H9 (cell line): ENCODE measurements around the gene TOP1. TPM values are rescaled to one million over a fixed set of nuclear protein-coding genes. Genes with fewer than 3 reads are reported as not detected.

Source experiments
- DNase-seq: peaks from one replicate; pipeline ENCODE4 v3.0.0-alpha.2; 2017
- H2AFZ ChIP-seq: one replicate; pipeline ENCODE4 v1.6.1; 2013; ENCODE audit warnings: mild to moderate bottlenecking, low read length, control low read depth, moderate library complexity
- H2AK5ac ChIP-seq: 2 replicates; pipeline ENCODE4 v1.6.1; 2013; ENCODE audit warnings: low read length, control low read depth, mixed read lengths; ENCODE audit not compliant: insufficient read length
- H2BK120ac ChIP-seq: one replicate; pipeline ENCODE4 v1.6.1; 2013; ENCODE audit warnings: low read depth, mild to moderate bottlenecking, low read length, control low read depth, inconsistent platforms; ENCODE audit not compliant: poor library complexity, severe bottlenecking
- H2BK12ac ChIP-seq: 2 replicates; pipeline ENCODE4 v1.6.1; 2013; ENCODE audit warnings: low read length, control low read depth, mixed read lengths, low read depth; ENCODE audit not compliant: insufficient read length
- H2BK15ac ChIP-seq: 2 replicates; pipeline ENCODE4 v1.6.1; 2013; ENCODE audit warnings: low read depth, low read length, control low read depth
- H2BK20ac ChIP-seq: one replicate; pipeline ENCODE4 v1.6.1; 2013; ENCODE audit warnings: low read depth, mild to moderate bottlenecking, low read length, control low read depth, inconsistent platforms; ENCODE audit not compliant: poor library complexity, severe bottlenecking
- H2BK5ac ChIP-seq: 2 replicates; pipeline ENCODE4 v1.6.1; 2013; ENCODE audit warnings: low read length, control low read depth, mixed read lengths; ENCODE audit not compliant: insufficient read length
- H3K14ac ChIP-seq: 2 replicates; pipeline ENCODE4 v1.6.1; 2013; ENCODE audit warnings: low read length, control low read depth; ENCODE audit not compliant: insufficient read depth
- H3K18ac ChIP-seq: 2 replicates; pipeline ENCODE4 v1.6.1; 2013; ENCODE audit warnings: low read depth, mild to moderate bottlenecking, mixed read lengths, low read length, control low read depth; ENCODE audit not compliant: insufficient read length
- H3K23ac ChIP-seq: 2 replicates; pipeline ENCODE4 v1.6.1; 2013; ENCODE audit warnings: low read length, control low read depth, mixed read lengths, low read depth; ENCODE audit not compliant: insufficient read length
- H3K23me2 ChIP-seq: 2 replicates; pipeline ENCODE4 v1.6.1; 2013; ENCODE audit warnings: low read depth, mild to moderate bottlenecking, mixed read lengths, low read length, control low read depth; ENCODE audit not compliant: insufficient read length, poor library complexity, severe bottlenecking
- H3K27ac ChIP-seq: 2 replicates; pipeline ENCODE4 v1.5.1; 2013; ENCODE audit warnings: low read length, control low read depth, mixed read lengths, low read depth; ENCODE audit not compliant: insufficient read length
- H3K27me3 ChIP-seq: 2 replicates; pipeline ENCODE4 v1.6.1; 2013; ENCODE audit warnings: low read length, control low read depth, inconsistent platforms; ENCODE audit not compliant: insufficient read depth
- H3K4ac ChIP-seq: 2 replicates; pipeline ENCODE4 v1.6.1; 2013; ENCODE audit warnings: low read depth, mild to moderate bottlenecking, control low read depth, inconsistent platforms, low read length, moderate library complexity
- H3K4me1 ChIP-seq: 2 replicates; pipeline ENCODE4 v1.6.1; 2013; ENCODE audit warnings: low read length, control low read depth, inconsistent platforms; ENCODE audit not compliant: insufficient read depth
- H3K4me2 ChIP-seq: 2 replicates; pipeline ENCODE4 v1.6.1; 2013; ENCODE audit warnings: low read length, control low read depth, mixed read lengths; ENCODE audit not compliant: insufficient read length, insufficient read depth
- H3K56ac ChIP-seq: 2 replicates; pipeline ENCODE4 v1.6.1; 2013; ENCODE audit warnings: low read depth, mild to moderate bottlenecking, mixed read lengths, low read length, control low read depth; ENCODE audit not compliant: insufficient read length
- H3K79me1 ChIP-seq: 2 replicates; pipeline ENCODE4 v1.6.1; 2013; ENCODE audit warnings: low read depth, mild to moderate bottlenecking, moderate library complexity, low read length, control low read depth, inconsistent platforms; ENCODE audit not compliant: insufficient read depth, poor library complexity, severe bottlenecking
- H3K79me2 ChIP-seq: 2 replicates; pipeline ENCODE4 v1.6.1; 2013; ENCODE audit warnings: low read length, control low read depth, inconsistent platforms; ENCODE audit not compliant: insufficient read depth
- H3K9ac ChIP-seq: 2 replicates; pipeline ENCODE4 v1.6.1; 2013; ENCODE audit warnings: low read length, control low read depth, mixed read lengths; ENCODE audit not compliant: insufficient read length; ENCODE audit errors: extremely low read depth
- H3K9me3 ChIP-seq: one replicate; pipeline ENCODE4 v1.6.1; 2013; ENCODE audit warnings: low read depth, low read length, inconsistent platforms; ENCODE audit not compliant: control insufficient read depth
- H3T11ph ChIP-seq: one replicate; pipeline ENCODE4 v1.6.1; 2013; ENCODE audit warnings: mild to moderate bottlenecking, low read length, control low read depth, inconsistent platforms
- H4K20me1 ChIP-seq: one replicate; pipeline ENCODE4 v1.6.1; 2013; ENCODE audit not compliant: control insufficient read depth, insufficient read length, insufficient read depth
- H4K5ac ChIP-seq: 2 replicates; pipeline ENCODE4 v1.6.1; 2013; ENCODE audit warnings: low read depth, mild to moderate bottlenecking, mixed read lengths, low read length, control low read depth; ENCODE audit not compliant: insufficient read length
- H4K8ac ChIP-seq: replicated peaks from 2 replicates; pipeline ENCODE4 v1.6.1; 2013; ENCODE audit warnings: low read length, control low read depth, mixed read lengths, low read depth; ENCODE audit not compliant: insufficient read length
- H4K91ac ChIP-seq: 2 replicates; pipeline ENCODE4 v1.6.1; 2013; ENCODE audit warnings: low read depth, mild to moderate bottlenecking, moderate library complexity, mixed read lengths, low read length, control low read depth; ENCODE audit not compliant: insufficient read length
- H3K27ac Mint-ChIP-seq, 3 experiments: 2 replicates in 2 of 3; 3 replicates in 1 of 3; pipeline ENCODE4 v1.8.0; 2020 to 2021; ENCODE audit warnings: mixed read lengths in 3 of 3, mild to moderate bottlenecking in 1 of 3, moderate library complexity in 1 of 3
- H3K27me3 Mint-ChIP-seq: 2 replicates; pipeline ENCODE4 v1.8.0; 2021; ENCODE audit warnings: low read depth, mild to moderate bottlenecking, moderate library complexity, mixed read lengths
- H3K36me3 Mint-ChIP-seq, 3 experiments: 2 replicates in 2 of 3; 3 replicates in 1 of 3; pipeline ENCODE4 v1.8.0; 2020 to 2021; ENCODE audit warnings: low read depth in 3 of 3, mixed read lengths in 3 of 3; ENCODE audit not compliant: insufficient read depth in 1 of 3
- H3K4me1 Mint-ChIP-seq, 2 experiments: 2 replicates each; pipeline ENCODE4 v1.8.0; 2020; ENCODE audit warnings: mixed read lengths in 2 of 2
- H3K4me3 Mint-ChIP-seq, 2 experiments: 2 replicates in 1 of 2; 3 replicates in 1 of 2; pipeline ENCODE4 v1.8.0; 2020 to 2021; ENCODE audit warnings: mild to moderate bottlenecking in 2 of 2, mixed read lengths in 2 of 2, moderate library complexity in 1 of 2
- H3K9me3 Mint-ChIP-seq, 2 experiments: 2 replicates in 1 of 2; 3 replicates in 1 of 2; pipeline ENCODE4 v1.8.0; 2020; ENCODE audit warnings: mild to moderate bottlenecking in 2 of 2, mixed read lengths in 2 of 2, moderate library complexity in 1 of 2
- WGBS: extraction: QIAGEN DNeasy Blood & Tissue Kit; methylation state at CpG from one replicate; pipeline ENCODE4 v1.1.7; 2013; ENCODE audit warnings: missing lambda C conversion rate, low lambda C conversion rate, mixed read lengths; ENCODE audit not compliant: insufficient read length; ENCODE audit errors: extremely low coverage; 5-methylcytosine and 5-hydroxymethylcytosine counted together
- total RNA-seq: library from RNA; stranded (reverse); gene quantifications from 2 replicates; pipeline ENCODE4 v1.2.1, GENCODE V29; 2021
- TF ChIP-seq, protein P1 (sequence below): fragments of 200-600 bp; sonication (generic); conservative IDR thresholded peaks from 3 replicates; pipeline ENCODE4 v1.8.0; 2021; ENCODE audit warnings: antibody characterized with exemption, mild to moderate bottlenecking

TOP1 gene
- total RNA-seq, 1 experiment from 2014 or later: 96.4 TPM

DNA sequence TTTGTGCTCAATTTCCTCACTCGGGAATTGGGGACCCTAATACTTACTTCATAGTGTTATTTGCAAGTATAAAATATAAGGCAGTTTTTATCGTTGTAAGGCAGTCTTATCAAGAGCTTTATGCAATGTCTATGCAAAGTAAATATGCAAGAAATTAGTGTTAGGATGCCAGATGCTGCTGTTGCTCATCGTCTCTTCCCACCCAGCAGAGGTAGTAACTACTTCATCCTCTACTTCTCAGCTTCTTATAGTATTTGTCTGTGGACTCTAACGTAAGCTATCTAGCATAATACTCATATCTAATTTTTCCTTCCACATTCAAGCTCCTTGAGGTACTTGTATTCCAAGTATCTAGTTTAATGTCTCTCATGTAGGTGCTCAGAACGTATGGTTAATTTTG, 120.3 kb downstream of the TOP1 start:
- no peak overlapping the region for H4K91ac ChIP-seq
- Mint-ChIP-seq H3K4me1 (peaks cover 30 to 51% of the 10 kb centered on the region in 2 experiments), H3K4me3 (no peak overlapping the region), H3K27ac (no peak overlapping the region), H3K9me3 (no peaks in the 10 kb centered on the region), H3K27me3 (peaks cover 2% of the 10 kb centered on the region; the same call in 1 of the 2 replicates), H3K36me3 (peaks cover 4 to 27% (median 6%) of the 10 kb centered on the region in 3 experiments)
- WGBS: no CpG with 5 or more reads among the region's 5 CpGs
- H4K8ac ChIP-seq: no peak overlapping the region
- no peak overlapping the region for H3T11ph ChIP-seq
- H2BK5ac ChIP-seq: no peak overlapping the region
- H3K4ac ChIP-seq: no peak overlapping the region
- H4K5ac ChIP-seq: no peak overlapping the region
- H3K4me1 ChIP-seq: peaks cover 5% of the 10 kb centered on the region; the same call in 1 of the 2 replicates
- H3K56ac ChIP-seq: no peak overlapping the region
- H2AK5ac ChIP-seq: no peak overlapping the region
- no peak overlapping the region for H2AFZ ChIP-seq
- H3K9ac ChIP-seq: no peak overlapping the region
- no peak overlapping the region for H2BK120ac ChIP-seq
- H3K79me2 ChIP-seq: peaks cover 83% of the 10 kb centered on the region; the same call in 1 of the 2 replicates
- peaks cover 9% of the 10 kb centered on the region for H3K79me1 ChIP-seq
- no peaks in the 10 kb centered on the region for H3K23me2 ChIP-seq
- H2BK20ac ChIP-seq: no peak overlapping the region
- no peak overlapping the region for H2BK12ac ChIP-seq
- H3K23ac ChIP-seq: no peak overlapping the region
- H3K4me2 ChIP-seq: no peak overlapping the region
- H4K20me1 ChIP-seq: no peaks in the 10 kb centered on the region
- no peak for DNase-seq
- no peak overlapping the region for H3K27ac ChIP-seq
- no peak overlapping the region for H3K18ac ChIP-seq
- H3K9me3 ChIP-seq: no peaks in the 10 kb centered on the region
- no peak overlapping the region for H3K14ac ChIP-seq
- no peak overlapping the region for H2BK15ac ChIP-seq
- no peaks in the 10 kb centered on the region for H3K27me3 ChIP-seq
- TF ChIP-seq, protein P1, sequence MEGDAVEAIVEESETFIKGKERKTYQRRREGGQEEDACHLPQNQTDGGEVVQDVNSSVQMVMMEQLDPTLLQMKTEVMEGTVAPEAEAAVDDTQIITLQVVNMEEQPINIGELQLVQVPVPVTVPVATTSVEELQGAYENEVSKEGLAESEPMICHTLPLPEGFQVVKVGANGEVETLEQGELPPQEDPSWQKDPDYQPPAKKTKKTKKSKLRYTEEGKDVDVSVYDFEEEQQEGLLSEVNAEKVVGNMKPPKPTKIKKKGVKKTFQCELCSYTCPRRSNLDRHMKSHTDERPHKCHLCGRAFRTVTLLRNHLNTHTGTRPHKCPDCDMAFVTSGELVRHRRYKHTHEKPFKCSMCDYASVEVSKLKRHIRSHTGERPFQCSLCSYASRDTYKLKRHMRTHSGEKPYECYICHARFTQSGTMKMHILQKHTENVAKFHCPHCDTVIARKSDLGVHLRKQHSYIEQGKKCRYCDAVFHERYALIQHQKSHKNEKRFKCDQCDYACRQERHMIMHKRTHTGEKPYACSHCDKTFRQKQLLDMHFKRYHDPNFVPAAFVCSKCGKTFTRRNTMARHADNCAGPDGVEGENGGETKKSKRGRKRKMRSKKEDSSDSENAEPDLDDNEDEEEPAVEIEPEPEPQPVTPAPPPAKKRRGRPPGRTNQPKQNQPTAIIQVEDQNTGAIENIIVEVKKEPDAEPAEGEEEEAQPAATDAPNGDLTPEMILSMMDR: no peak
